Fibroblast of mammary gland (primary cell): ENCODE measurements around the gene IKZF2.

Experiments
- DNase-seq: peaks from one replicate; pipeline ENCODE4 v3.0.0-alpha.2; 2010; ENCODE audit warnings: low read depth
- H3K4me3 ChIP-seq: 2 replicates; pipeline ENCODE4 v1.5.1; 2011; ENCODE audit warnings: low read depth, mild to moderate bottlenecking, low read length, moderate library complexity; ENCODE audit not compliant: control insufficient read depth
- CTCF ChIP-seq: conservative IDR thresholded peaks from 2 replicates; pipeline ENCODE4 v1.5.1; 2011; ENCODE audit warnings: low read depth, low read length, inconsistent platforms; ENCODE audit not compliant: control insufficient read depth, insufficient read depth

The IKZF2 gene

DNA sequence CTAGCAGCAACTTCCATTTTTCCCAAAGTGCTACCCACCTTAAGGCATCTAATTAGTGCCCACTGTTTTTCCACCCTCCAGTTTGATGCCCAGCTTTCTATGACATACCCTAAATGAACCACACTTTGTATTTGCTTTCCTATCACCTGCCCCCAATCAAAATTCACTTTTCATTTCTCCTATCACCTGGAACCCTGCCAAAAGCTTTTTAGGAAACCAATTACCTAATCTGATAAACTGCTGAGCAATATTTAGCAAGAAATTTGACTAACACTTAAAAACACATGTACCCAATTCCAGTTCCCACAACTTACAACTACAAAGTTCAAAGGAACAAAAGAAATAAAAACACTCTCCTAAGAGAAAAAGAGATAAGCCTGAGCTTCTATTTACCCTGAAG, 71.7 kb downstream of the IKZF2 start:
- H3K4me3 ChIP-seq, result no peak overlapping the region

DNA sequence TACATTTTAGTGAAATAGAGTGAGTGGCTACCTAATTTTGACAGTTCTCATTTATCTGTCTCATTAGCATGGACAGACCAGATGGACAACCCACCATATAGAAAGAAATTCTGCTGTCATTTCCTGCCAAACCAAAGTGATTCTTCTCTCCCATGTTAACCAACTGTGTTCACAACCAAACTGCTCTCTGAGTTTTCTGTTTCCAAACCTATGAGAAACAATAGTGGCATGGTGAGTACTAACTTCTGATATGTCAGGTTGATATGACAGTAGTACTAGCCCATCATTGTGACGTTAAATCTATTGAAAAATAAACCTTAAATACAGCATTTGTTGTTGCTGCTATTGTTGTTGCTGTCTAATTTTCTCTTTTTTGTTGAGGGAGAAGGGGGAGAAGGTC, 72.7 kb downstream of the IKZF2 start:
- no peak for DNase-seq
- no peak for TF ChIP-seq CTCF

More for the DNA sequence above, 71.7 kb downstream of the IKZF2 start:
- no peak for TF ChIP-seq CTCF
- DNase-seq, result no peak

DNA sequence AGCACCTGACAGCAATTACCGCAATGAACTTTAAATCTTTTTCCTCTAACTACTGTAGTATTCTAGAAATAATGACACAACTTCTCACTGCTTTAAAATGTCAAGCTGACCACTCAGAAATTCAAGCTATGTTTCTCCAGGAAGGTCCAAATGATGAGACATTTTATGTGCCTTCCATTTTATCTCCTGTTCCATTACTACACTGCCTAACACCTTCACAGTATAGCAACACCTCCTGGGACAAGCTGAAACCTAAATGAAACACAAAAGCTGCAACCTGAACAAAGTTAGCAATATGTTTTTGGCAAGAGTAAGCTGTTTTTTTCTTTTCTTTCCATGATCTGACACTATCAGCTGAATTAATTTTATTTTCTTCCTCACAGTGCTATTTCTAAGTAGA, 81.9 kb downstream of the IKZF2 start:
- DNase-seq, result no peak
- TF ChIP-seq CTCF, result no peak
- no peak overlapping the region for H3K4me3 ChIP-seq

More for the DNA sequence above, 72.7 kb downstream of the IKZF2 start:
- H3K4me3 ChIP-seq, result no peak overlapping the region

GRCh38 chr2:213068676-213069359, 82.6 kb downstream of the IKZF2 start:
- H3K4me3 ChIP-seq, result no peak overlapping the region
- DNase-seq, result no peak
- no peak for TF ChIP-seq CTCF

DNA sequence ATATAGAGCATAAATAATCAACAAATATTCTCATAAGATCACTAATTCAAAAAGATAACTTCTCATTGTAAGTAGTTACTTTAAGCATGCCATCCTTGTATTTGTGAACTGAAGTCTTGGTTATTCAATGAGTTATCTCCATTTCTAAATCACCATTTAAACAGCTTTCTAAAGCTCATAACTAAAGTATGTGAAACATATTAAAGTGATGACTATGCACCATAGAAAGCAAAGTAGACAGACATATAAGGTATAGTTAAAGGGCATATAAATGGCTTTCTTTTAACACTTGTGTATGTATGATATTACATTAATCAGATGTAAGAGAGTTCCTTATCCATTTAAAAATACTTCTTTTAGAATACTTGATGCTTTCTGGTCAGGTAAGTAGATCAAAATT, 83.5 kb downstream of the IKZF2 start:
- no peak for DNase-seq
- TF ChIP-seq CTCF, result no peak
- no peak overlapping the region for H3K4me3 ChIP-seq

DNA sequence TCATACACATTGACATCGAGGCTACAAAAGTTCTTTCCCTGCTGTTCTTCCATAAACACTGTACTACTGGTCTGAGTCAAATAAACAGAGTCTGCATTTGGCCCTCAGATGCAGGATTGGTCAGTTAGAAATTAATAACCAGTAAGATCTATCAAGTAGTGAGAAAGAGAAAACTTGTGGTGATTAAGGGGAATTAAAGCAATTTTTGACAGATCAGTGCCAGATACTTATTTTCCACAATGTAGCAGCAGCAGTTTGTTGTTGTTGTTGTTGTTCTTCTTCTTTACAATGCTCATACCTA, 85.0 kb downstream of the IKZF2 start:
- DNase-seq, result no peak
- no peak for TF ChIP-seq CTCF
- H3K4me3 ChIP-seq, result no peak overlapping the region
